ENCODE results near the gene OSTF1. TPM values are rescaled to one million over a fixed set of nuclear protein-coding genes. Genes with fewer than 3 reads are reported as not detected.

Gene OSTF1
- total RNA-seq, 1 donor from 2014 or later: 13.3 TPM

DNA sequence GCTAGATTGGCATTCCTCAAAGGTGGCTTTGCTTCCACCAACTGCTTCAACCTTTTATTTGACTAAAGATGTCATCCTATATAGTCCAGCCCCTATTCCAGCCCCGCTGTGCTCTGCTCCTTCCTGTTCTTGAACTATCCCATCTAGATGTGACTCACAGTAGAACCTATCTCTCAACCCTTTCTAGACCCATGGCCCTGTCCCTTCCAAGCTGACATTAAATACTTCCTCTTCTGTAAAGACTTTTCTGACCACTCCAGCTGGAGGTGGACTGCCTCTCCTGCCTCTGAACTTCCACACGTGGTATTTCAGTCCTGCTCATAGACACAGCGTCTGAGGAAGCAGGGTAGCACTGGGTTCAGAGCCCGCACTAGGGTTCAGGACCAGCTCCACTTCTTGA is 32.4 kb downstream of the OSTF1 start:
- Mint-ChIP-seq H3K36me3 (peaks cover 20% of the 10 kb centered on the region), H3K9me3 (peaks cover 7% of the 10 kb centered on the region), H3K27ac (no peak overlapping the region), H3K27me3 (ENCODE audit: low read depth) (no peaks in the 10 kb centered on the region), H3K4me1 (no peaks in the 10 kb centered on the region), H3K4me3 (no peak overlapping the region)
- no peak for DNase-seq (ENCODE audit: low spot score in 2 of 2, unreplicated experiment in 2 of 2)
- TF ChIP-seq, protein P1, sequence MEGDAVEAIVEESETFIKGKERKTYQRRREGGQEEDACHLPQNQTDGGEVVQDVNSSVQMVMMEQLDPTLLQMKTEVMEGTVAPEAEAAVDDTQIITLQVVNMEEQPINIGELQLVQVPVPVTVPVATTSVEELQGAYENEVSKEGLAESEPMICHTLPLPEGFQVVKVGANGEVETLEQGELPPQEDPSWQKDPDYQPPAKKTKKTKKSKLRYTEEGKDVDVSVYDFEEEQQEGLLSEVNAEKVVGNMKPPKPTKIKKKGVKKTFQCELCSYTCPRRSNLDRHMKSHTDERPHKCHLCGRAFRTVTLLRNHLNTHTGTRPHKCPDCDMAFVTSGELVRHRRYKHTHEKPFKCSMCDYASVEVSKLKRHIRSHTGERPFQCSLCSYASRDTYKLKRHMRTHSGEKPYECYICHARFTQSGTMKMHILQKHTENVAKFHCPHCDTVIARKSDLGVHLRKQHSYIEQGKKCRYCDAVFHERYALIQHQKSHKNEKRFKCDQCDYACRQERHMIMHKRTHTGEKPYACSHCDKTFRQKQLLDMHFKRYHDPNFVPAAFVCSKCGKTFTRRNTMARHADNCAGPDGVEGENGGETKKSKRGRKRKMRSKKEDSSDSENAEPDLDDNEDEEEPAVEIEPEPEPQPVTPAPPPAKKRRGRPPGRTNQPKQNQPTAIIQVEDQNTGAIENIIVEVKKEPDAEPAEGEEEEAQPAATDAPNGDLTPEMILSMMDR (IDR thresholded peaks at IDR 0.05; ENCODE audit: unreplicated experiment): no peak

DNA sequence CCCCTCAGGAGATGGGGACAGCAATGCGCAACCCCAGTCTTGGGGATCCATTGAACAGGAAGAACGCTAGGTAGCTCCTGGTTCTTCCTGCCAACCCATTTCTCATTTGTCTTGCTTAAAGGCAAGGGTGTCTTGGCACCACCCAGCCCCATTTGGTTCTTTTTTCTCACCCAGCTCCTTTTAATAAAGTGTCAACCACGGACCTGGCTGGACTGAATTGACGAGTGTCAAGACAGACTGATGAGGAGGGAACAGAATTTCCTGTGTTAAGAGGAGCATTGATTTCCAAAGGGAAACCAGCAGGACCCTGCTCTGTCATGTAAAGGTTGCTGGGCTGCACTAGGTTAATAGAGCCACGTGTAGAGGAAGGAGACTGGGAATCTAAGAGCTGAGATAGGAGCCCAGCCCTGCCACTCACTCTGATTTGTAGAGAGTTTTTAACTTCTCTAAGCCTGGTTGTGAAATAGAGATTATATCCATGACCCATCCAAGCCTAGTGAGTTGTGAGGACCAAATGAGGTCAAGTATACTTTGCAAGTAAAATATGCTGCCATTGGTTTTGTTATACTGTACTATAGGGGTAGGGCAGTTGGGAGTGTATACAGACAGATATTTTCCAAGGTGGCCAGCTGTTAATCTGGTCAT is 33.7 kb downstream of the OSTF1 start:
- Mint-ChIP-seq H3K27me3 (ENCODE audit: low read depth) (no peaks in the 10 kb centered on the region), H3K36me3 (peaks cover 20% of the 10 kb centered on the region), H3K27ac (no peak overlapping the region), H3K4me3 (no peak overlapping the region), H3K4me1 (no peaks in the 10 kb centered on the region), H3K9me3 (peaks cover 7% of the 10 kb centered on the region)
- no peak for DNase-seq (ENCODE audit: low spot score in 2 of 2, unreplicated experiment in 2 of 2)
- TF ChIP-seq, protein P1 (IDR thresholded peaks at IDR 0.05; ENCODE audit: unreplicated experiment): no peak

DNA sequence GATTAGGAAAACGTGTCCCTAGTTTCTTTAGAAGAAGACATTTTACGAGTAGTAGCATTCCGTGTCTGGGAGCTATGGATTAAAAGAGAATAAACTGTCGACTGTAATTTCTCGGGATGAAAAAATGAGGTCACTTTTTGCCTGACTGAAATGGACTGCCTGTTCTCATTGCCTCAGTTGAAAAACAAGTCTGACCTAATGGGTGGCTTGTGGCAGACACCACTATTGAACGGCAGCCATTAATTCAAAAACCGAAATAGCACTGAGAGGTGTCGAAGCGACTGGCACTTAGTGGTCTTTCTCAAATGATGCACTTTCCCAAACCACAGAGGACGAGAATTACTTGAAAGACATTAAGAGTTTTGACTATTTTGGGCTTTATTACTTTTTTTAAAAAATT is 35.4 kb downstream of the OSTF1 start:
- no peak for DNase-seq (ENCODE audit: low spot score in 2 of 2, unreplicated experiment in 2 of 2)
- TF ChIP-seq, protein P1 (IDR thresholded peaks at IDR 0.05; ENCODE audit: unreplicated experiment): no peak
- no peaks in the 10 kb centered on the region for H3K9me3 Mint-ChIP-seq
- H3K4me1 Mint-ChIP-seq: no peaks in the 10 kb centered on the region
- H3K27ac Mint-ChIP-seq: no peak overlapping the region
- no peak overlapping the region for H3K4me3 Mint-ChIP-seq
- H3K27me3 Mint-ChIP-seq (ENCODE audit: low read depth): no peaks in the 10 kb centered on the region
- peaks cover 10% of the 10 kb centered on the region for H3K36me3 Mint-ChIP-seq

DNA sequence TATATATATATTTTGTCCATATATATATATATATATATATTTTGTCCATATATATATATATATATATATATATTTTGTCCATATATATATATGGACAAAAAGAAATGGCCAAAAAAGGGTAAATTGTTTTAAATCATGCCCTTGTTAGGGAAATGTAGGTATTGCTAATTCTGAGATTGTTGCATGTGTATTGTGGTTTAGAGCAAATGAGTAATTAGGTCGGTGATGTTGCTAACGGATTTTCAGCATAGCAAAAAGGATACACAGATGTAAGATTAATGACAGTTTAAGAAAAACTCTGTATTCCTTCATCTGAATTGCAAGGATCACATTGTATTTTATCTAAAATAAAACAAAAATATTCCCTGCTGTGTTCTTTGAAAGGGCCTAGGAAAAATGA is 40.2 kb downstream of the OSTF1 start:
- H3K4me1 Mint-ChIP-seq: peaks cover 6% of the 10 kb centered on the region
- no peaks in the 10 kb centered on the region for H3K27me3 Mint-ChIP-seq (ENCODE audit: low read depth)
- H3K4me3 Mint-ChIP-seq: no peak overlapping the region
- TF ChIP-seq, protein P1 (IDR thresholded peaks at IDR 0.05; ENCODE audit: unreplicated experiment): no peak
- DNase-seq (ENCODE audit: low spot score in 2 of 2, unreplicated experiment in 2 of 2): no peak
- H3K36me3 Mint-ChIP-seq: peaks cover 4% of the 10 kb centered on the region
- H3K27ac Mint-ChIP-seq: no peak overlapping the region
- no peaks in the 10 kb centered on the region for H3K9me3 Mint-ChIP-seq

DNA sequence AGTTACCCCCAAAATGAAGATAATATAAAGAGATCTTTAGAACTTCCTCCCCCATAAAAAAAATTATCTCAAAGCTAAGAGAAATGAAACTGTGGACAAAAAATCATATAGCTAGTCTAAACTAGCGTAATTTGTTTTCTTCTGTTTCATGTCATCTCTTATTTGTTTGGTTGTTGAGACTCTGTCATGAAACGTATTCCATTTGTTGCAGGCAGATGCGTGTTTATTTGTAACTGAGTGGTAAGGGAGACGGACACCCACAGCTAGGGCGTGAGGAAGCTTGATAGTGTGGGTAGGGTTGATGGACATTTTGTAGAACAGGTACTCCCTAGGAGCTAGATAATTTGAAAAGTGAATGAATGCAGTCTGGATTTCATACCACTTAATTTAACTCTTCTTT is 41.9 kb downstream of the OSTF1 start:
- DNase-seq (ENCODE audit: low spot score in 2 of 2, unreplicated experiment in 2 of 2): no peak
- no peaks in the 10 kb centered on the region for H3K27me3 Mint-ChIP-seq (ENCODE audit: low read depth)
- peaks cover 4% of the 10 kb centered on the region for H3K36me3 Mint-ChIP-seq
- TF ChIP-seq, protein P1 (IDR thresholded peaks at IDR 0.05; ENCODE audit: unreplicated experiment): no peak
- H3K27ac Mint-ChIP-seq: no peak overlapping the region
- H3K9me3 Mint-ChIP-seq: no peaks in the 10 kb centered on the region
- no peak overlapping the region for H3K4me3 Mint-ChIP-seq
- H3K4me1 Mint-ChIP-seq: peaks cover 6% of the 10 kb centered on the region

All from mesothelial cell of epicardium (in vitro differentiated cells).